Activated CD8-positive, alpha-beta memory T cell treated with anti-CD3 and anti-CD28 coated beads, Interleukin-2, amount 50 U/mL, for 4 hours (primary cell): ENCODE data around the gene ZMIZ1.

ENCODE experiments used
- DNase-seq: peaks from one replicate; pipeline ENCODE4 v3.0.0-alpha.2; 2020

Gene ZMIZ1

DNA sequence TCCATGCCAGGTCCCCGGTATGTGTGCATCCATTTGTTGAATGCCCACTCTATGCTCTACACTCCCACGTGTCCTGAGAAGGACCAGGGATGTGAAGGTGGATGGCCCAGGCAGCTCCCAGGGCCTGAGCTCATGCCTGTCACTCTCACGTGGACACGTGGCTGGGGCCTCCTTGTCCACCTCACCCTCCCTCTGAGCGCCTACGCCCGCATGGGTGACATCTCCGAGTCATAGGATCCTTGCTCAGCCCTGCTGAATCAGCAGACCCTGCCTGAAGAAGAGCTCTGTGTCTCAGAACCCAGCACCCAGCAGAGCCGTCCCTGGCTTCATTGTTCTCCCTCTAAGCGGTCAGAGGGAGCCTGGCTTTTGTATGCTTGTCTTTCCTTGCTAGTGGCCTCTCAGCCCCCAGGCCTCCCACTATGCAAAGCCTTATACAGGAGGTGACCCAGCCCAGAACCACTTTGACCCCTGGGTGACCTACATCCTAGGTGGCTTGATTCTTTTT, 170.6 kb downstream of the ZMIZ1 start:
- no peak for DNase-seq

DNA sequence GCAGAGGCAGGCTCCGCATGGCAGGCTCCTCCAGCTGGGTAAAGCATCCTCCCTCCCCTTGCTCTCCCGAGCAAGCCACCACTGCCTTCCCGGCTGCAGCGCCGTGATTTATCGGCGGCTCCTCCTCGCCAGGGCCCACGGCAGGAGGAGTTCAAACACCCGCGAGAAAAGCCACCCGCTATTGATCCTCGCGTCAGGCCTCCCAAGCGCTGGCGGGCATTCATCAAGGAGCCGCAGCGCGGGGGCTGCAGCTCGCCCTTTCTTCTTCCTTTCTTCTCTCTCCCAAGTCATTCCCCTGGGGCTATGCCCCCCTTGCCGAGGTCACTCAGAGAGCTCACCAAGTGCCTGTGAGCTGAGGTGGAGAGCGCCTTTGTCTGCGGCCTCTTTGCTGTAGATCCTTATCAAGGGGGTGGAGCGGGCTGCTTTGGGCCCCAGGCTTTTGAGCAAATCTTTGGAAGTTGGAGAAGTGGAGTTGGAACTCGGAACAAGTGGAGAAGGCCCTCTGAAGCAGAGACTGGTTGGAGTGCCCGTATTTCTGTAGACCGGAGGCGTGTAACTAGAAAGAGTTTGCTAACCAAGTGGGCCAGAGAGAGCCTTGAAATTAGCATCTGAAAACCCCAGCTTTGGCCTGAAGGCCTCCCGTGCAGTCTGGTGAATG, 171.3 kb downstream of the ZMIZ1 start:
- no peak for DNase-seq

DNA sequence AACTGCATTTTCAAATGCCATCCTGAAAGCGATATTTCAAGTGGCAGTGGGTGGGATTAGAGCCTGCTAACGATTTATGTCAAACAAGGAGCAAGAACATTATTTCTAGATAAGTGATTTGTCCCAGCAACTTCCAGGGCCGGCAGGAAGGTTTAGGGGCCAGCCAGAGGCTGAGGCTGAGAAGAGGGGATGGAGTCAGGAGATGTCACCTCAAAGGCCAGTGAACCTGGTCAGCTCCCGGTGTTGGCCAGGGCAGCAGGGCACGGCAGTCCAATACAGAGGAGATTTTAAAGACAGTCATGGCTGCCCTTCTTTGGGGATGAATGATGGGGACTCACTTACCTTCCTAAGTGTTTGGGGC, 172.8 kb downstream of the ZMIZ1 start:
- DNase-seq: no peak

- peak; percentile 32 for DNase-seq
Observed at GRCh38 chr10:79241990-79242619, 173.3 kb downstream of the ZMIZ1 start.

- DNase-seq: peak; percentile 49
Observed at GRCh38 chr10:79242620-79243152, 173.9 kb downstream of the ZMIZ1 start.

DNA sequence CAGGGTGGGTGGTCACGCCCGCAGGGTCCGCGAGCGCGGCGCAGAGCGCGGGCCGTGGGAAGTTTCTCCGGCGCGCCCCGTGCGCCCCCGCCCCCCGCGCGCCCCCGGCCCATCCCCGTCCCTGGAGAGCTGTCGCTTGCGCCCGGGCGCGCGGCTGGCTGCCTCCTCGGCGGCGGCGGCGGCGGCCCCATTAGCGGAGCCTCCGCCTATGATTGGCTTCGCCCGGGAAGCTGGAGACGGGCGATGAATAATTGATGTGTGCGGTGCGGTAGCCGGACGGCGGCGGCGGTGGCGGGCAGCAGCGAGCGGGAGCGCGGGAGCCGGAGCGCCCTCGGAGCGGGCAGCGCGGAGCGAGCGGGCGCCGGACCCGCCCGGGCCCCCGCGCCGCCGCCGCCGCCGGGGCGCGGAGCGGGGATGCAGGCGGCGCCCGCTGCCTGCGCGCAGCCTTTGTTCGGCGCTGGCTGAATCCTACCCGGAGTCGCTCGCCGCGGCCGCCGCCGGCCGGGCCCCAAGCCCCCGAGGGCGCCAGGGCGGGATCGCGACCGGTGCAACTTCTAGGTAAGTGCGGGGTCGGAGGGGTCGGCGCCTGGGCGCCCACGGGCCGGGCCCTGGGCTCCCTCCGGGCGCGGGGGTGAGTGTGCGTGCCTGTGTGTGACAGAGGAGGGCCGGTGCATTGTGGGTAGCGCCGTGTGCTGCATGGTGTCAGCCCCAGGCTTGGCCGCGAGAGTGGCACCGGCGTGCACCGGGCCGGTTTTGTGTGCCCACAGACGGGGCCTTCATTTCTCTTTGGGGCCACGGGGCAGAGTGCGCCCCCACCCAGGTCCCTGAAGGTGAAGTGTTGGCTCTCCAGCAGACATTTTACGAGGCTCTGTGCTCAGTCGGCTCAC, 174.7 kb downstream of the ZMIZ1 start:
- DNase-seq: peak; percentile 64

DNA sequence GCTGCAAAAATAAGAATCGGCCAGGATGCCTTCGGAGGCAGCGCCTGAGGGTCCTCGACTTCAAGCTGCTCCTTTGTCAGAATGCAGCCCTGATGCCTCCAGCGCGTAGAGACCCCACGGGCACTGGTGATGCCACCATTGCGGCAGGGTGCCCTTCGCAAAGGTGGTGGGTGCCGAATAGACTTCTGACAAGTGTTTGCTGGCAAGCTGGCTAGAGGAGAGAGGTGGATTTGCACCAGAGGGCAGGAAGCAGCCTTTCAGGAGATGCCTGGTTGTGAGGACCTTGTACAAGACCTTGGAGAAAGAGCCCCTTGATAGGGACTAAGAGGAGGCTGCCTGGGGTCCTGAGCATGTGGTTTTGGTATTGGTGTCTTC, 175.3 kb downstream of the ZMIZ1 start:
- DNase-seq: no peak

GRCh38 chr10:79244841-79245504, 176.2 kb downstream of the ZMIZ1 start:
- no peak for DNase-seq

DNA sequence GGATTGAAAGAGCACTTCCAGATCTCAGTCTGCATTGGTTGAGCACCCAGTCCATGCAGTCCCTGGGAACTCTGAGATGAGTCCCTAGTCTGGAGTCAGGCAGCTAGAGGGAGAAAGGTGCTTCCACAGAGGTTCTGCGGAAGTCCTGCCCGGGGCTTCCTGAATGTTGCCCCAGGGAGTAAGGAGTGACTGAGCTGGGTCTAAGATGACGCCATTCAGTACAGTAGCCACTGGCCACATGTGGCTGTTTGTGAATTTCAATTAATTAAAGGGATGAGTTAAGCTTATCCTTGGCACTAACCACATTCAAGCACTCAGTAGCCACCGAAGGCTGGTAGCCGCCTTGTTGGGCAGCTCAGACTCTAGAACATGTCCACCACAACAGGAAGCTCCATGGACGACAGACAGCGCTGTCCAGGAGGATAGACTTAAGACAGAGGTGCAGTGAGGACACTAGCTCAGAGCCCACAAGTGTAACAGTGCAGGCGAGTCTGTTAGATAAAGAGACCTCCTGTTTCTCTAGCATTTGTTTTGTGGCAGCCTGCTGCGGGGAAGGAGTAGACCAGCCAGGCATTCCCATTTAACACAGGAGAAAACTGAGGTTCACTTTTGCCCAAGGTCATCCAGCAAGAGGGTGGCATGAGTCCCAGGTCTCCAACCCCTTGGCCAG, 176.9 kb downstream of the ZMIZ1 start:
- DNase-seq: no peak

DNA sequence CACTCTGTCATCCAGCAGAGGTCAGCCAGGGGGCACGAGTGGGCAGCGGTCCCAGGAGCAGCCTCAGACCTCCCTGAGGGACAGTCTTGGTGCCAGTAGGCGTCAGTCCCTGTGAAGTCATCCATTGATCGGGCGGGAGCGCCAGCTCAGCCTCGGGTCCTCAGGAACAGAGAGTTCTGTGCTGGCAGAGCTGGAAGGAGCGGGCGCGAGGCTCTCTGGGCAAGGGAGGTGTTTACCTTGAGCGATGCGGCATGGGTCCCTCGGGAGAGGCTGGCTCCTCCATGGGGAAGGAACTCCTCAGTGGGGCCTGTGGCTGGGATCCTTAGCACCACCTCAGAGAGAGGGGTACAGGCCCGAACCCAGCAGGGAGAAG, 177.4 kb downstream of the ZMIZ1 start:
- DNase-seq: no peak

DNA sequence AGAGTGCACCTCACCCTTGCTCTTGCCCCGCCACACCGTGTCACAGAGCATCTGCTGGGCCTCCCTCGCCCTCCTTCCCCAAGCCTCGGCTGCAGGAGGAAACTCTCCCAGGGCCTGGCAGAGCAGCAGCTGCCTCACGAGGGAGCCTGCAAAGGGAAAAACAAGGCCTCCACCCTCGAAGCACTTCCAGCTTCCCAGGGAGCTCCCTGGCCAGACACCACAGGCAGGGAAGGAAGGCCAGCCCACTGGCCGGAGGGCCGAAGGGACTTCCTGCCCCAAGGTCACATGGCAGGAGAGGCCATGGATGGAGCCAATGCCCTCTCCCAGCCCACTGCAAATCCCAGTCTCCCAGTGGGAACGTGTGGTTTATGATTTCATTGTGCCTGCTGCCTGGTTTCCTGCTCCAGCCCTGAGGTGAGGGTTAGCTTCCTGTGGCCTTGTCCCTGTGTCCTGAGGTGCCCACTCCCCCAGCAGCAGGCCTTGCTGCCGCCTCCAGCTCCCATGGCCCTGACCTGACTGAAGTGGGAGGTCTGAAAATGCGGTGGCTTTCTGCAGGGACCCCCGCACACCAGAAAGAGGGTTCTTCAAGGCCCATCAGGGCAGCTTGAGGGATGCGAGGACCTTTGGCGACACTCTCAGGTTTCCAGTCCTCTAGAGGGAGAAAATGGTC, 178.0 kb downstream of the ZMIZ1 start:
- no peak for DNase-seq

GRCh38 chr10:79247373-79248137, 178.8 kb downstream of the ZMIZ1 start:
- DNase-seq: no peak

- no peak for DNase-seq
Observed at GRCh38 chr10:79248341-79249185, 179.8 kb downstream of the ZMIZ1 start.

DNA sequence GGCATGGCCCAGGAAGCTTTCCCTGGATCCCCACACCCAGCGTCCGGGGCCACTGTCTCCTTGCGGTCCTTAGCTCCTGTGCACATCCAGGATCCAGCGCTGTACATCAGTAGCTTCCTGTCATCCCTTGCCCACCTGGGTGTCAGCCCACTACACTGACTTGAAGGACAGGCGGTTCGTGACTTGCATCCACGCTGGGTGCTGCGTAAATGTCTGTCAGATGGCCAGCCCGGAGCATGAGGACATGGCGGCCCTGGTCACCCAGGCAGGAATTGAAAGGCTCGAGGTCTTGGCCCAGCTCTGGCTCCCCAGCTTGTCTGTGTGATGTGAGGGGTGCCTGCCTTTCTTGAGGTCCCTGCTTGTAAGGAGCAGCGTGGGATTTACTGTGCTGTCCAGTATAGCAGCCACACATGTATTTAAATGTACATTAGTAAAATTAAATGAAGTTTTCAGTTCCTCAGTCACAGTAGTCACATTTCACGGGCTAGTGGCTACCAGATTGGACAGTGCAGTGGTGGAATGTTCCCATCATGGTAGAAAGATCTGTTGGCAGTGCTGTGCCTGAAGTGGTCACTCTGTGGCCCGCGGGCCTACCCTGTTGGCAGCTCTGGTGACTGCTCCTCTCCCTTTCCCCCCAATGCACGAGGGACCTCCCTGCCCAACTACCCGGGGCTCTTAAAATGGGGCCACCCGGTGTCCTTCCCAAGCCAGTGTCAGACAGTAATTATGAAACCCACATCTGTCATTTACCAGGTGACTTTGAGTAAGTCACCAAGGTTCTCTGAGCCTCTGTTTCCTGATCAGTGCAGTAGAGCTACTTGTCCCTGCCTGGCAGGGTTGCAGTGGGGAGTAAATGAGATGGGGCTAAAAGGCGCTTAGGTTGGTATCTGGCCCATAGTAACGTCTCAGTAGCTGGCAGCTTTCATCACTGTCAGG, 180.7 kb downstream of the ZMIZ1 start:
- DNase-seq: no peak

GRCh38 chr10:79250259-79250658, 181.5 kb downstream of the ZMIZ1 start:
- no peak for DNase-seq

- DNase-seq: no peak
Observed at GRCh38 chr10:79252450-79252849, 183.7 kb downstream of the ZMIZ1 start.

GRCh38 chr10:79252971-79253370, 184.2 kb downstream of the ZMIZ1 start:
- DNase-seq: no peak

DNA sequence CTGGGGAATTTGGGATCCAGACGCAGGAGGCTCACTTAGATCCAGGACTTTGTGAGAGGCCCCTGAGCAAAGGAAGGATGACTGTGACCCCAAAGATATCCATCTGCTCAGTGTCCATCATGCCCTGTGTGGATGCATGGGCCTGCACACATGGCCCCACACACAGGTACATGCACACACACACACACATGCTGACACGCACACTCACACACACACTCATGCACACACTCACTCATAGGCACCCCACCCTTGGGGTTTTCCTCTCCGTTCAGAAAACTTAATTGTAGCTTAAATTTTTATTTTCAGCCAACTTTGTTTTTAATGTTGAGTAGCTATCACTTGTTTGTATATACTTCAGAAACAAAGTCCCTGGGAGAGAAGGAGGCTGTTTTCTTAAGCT, 184.9 kb downstream of the ZMIZ1 start:
- no peak for DNase-seq
